Measurements from ENCODE around the gene PIGX. TPM values are rescaled to one million over a fixed set of nuclear protein-coding genes. Genes with fewer than 3 reads are reported as not detected.
A peak's percentile ranks its signal among the peaks of the same experiment; 100 is the strongest.
"Not testable (repeated sequence)": the region's sequence is repeated elsewhere in the genome, so short reads cannot be mapped to it uniquely, and the experiment has no call there.

PIGX gene
- total RNA-seq, 2 experiments from 2014 or later: 43.7 to 47.1 TPM

DNA sequence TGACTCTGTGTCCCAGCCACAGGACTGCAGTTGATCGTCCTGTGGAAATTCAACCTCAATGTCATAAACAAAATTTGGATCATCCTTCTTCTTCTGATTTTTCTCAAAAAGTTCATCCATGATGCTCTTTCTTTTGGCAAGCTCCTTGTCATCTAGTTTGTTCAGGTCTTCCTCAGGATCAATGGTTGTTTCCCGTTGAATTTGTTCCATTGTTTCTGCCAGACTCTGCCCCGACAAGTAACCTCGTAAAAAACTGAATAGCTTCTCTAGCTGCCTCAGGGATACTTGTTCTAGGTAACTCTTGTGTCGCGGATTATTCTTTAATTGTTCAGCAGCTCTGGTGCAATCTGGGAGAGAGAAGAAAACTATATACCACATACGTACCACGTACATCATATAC, 4.6 kb upstream of the PIGX start:
- ATAC-seq (no peak), DNase-seq (no peak)
- no peak overlapping the region for H3K27ac Mint-ChIP-seq
- H3K27me3 Mint-ChIP-seq: no peaks in the 10 kb centered on the region
- H3K4me3 Mint-ChIP-seq: no peak overlapping the region
- H3K36me3 Mint-ChIP-seq (ENCODE audit: low read depth): peaks cover 4% of the 10 kb centered on the region
- CTCF ChIA-PET: interaction anchor here (1.5 to 2.7 kb wide), 3 partner anchors 13 to 99 kb away, joined by 4 to 12 read pairs (median 9); no protein-coding TSS in a partner anchor
- intact Hi-C loops (cut with micrococcal nuclease): no loop called here
- H3K9me3 Mint-ChIP-seq: no peaks in the 10 kb centered on the region
- POLR2A ChIA-PET: interaction anchor here (0.7 to 1.2 kb wide), 3 partner anchors 14 to 73 kb away, joined by 3 to 5 read pairs (median 4); no protein-coding TSS in a partner anchor
- TF ChIP-seq, protein P1, sequence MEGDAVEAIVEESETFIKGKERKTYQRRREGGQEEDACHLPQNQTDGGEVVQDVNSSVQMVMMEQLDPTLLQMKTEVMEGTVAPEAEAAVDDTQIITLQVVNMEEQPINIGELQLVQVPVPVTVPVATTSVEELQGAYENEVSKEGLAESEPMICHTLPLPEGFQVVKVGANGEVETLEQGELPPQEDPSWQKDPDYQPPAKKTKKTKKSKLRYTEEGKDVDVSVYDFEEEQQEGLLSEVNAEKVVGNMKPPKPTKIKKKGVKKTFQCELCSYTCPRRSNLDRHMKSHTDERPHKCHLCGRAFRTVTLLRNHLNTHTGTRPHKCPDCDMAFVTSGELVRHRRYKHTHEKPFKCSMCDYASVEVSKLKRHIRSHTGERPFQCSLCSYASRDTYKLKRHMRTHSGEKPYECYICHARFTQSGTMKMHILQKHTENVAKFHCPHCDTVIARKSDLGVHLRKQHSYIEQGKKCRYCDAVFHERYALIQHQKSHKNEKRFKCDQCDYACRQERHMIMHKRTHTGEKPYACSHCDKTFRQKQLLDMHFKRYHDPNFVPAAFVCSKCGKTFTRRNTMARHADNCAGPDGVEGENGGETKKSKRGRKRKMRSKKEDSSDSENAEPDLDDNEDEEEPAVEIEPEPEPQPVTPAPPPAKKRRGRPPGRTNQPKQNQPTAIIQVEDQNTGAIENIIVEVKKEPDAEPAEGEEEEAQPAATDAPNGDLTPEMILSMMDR (IDR thresholded peaks at IDR 0.05): no peak
- peaks cover 12% of the 10 kb centered on the region for H3K4me1 Mint-ChIP-seq (ENCODE audit: low read depth)

DNA sequence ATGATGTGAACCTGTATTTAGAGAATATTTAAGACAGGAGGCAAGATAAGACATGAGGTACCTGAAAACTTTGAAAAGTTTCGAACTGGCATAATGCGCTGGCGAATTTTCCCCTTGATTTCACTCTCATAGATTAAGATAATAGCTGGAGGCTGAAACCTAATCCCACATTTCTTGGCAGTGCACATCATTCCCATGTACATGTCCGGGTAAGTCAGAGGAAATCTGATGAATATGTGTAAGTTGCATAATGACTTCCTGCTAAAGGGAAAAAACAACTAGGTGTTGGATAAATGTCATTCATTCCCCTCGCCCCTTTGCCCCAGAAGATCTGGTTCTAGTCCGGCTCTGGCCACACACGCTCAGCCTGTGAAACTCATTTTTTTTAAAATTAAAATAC, 3.7 kb upstream of the PIGX start:
- H3K9me3 Mint-ChIP-seq: no peaks in the 10 kb centered on the region
- intact Hi-C loops (cut with micrococcal nuclease): no loop called here
- peaks cover 8% of the 10 kb centered on the region for H3K36me3 Mint-ChIP-seq (ENCODE audit: low read depth)
- no peak overlapping the region for H3K27ac Mint-ChIP-seq
- peaks cover 18% of the 10 kb centered on the region for H3K4me1 Mint-ChIP-seq (ENCODE audit: low read depth)
- no peak overlapping the region for H3K4me3 Mint-ChIP-seq
- POLR2A ChIA-PET: interaction anchor here (1.0 to 1.2 kb wide), 2 partner anchors 14 to 72 kb away, joined by 3 to 5 read pairs; no protein-coding TSS in a partner anchor
- CTCF ChIA-PET: interaction anchor here (1.5 to 2.7 kb wide), 3 partner anchors 14 to 100 kb away, joined by 4 to 12 read pairs (median 9); no protein-coding TSS in a partner anchor
- TF ChIP-seq, protein P1 (IDR thresholded peaks at IDR 0.05): no peak
- no peak for DNase-seq
- H3K27me3 Mint-ChIP-seq: no peaks in the 10 kb centered on the region
- no peak for ATAC-seq

DNA sequence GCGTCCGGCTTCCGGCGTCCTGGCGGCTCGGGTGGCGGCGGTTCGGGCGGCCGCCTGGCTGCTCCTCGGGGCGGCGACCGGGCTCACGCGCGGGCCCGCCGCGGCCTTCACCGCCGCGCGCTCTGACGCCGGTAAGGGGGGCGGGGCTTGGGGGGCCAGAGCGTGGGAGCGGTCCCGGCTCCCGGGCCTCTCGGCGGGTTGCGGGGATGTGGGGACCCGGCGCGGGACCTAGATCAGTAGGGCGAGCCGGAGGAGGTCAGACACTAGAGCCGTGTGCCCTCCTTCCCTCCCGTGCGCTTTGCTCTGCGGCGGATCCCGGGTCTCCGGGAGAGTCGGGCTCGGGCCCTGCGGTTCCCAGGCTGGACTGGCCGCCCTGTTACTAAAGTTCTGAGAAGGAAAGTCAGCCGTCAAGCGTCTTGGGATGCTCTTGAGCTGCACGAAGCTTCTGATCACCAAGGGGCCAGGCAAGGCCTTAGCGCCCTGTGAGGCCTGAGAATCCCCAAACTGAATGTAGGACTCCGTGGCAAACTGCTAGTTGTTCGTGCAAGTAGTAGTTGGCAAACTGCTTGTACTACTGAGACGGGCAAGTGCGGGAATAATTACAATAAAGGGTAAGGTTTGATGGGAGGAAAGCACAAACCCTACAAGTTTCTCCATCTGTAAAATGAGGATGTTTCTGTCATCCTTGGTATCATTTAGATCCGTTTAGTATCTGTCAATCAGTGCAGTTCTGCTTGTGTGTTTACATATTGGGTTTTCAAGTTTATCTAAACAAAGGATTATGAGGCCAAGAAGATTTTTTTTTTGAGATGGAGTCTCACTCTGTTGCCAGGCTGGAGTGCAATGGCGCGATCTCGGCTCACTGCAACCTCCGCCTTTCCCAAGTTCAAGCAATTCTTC, 587 bp downstream of the PIGX start:
- Mint-ChIP-seq H3K27me3 (no peaks in the 10 kb centered on the region), H3K9me3 (no peaks in the 10 kb centered on the region), H3K27ac (peak overlapping the region; percentile 77), H3K4me3 (peak overlapping the region; percentile 78), H3K36me3 (ENCODE audit: low read depth) (peaks cover 5% of the 10 kb centered on the region), H3K4me1 (ENCODE audit: low read depth) (peaks cover 36% of the 10 kb centered on the region)
- DNase-seq (peak; percentile 65), ATAC-seq (peak; percentile 37)
- ChIA-PET CTCF (interaction anchor here (0.9 to 1.1 kb wide), 3 partner anchors 103 to 184 kb away, joined by 3 read pairs; no protein-coding TSS in a partner anchor), POLR2A (interaction anchor here (0.5 to 1.7 kb wide), 8 partner anchors 13 to 367 kb away, joined by 3 to 10 read pairs (median 3); no protein-coding TSS in a partner anchor)
- intact Hi-C loops (cut with micrococcal nuclease): no loop called here
- TF ChIP-seq, protein P1 (IDR thresholded peaks at IDR 0.05): no peak

GRCh38 chr3:196717162-196717561, 5.0 kb downstream of the PIGX start:
- Mint-ChIP-seq H3K36me3 (ENCODE audit: low read depth) (peaks cover 25% of the 10 kb centered on the region), H3K4me1 (ENCODE audit: low read depth) (peaks cover 24% of the 10 kb centered on the region)
- POLR2A ChIA-PET; H3K27ac Mint-ChIP-seq; H3K27me3 Mint-ChIP-seq; ATAC-seq; H3K9me3 Mint-ChIP-seq; H3K4me3 Mint-ChIP-seq; intact Hi-C loops (cut with micrococcal nuclease); DNase-seq: not testable (repeated sequence)
- CTCF ChIA-PET: interaction anchor here (0.9 to 1.2 kb wide), 2 partner anchors 20 to 188 kb away, joined by 4 to 5 read pairs; no protein-coding TSS in a partner anchor

DNA sequence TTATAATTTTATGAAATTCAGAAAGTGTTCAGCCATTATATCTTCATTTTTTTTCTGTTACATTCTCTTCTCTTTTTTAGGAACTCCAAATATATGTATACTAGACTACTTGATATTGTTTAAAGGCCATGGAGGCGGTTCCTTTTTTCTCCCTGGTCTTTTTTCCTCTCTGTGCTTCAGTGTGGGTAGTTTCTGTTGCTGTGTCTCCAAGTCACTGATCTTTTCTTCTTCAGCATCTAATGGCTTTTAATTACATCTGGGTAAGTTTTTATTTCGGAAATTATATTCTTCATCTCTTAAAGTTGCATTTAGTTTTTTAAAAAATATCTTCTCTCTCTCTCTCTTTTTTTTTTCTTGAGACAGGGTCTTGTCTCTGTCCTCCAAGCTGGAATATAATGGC, 8.9 kb downstream of the PIGX start:
- CTCF ChIA-PET: interaction anchor here (1.1 kb wide), 1 partner anchor 19 kb away, joined by 4 read pairs; no protein-coding TSS in a partner anchor
- DNase-seq (no peak), ATAC-seq (no peak)
- H3K4me1 Mint-ChIP-seq (ENCODE audit: low read depth): peaks cover 3% of the 10 kb centered on the region
- no peak overlapping the region for H3K4me3 Mint-ChIP-seq
- POLR2A ChIA-PET: interaction anchor here (1.3 kb wide), 1 partner anchor 15 kb away, joined by 3 read pairs; no protein-coding TSS in a partner anchor
- H3K27ac Mint-ChIP-seq: no peak overlapping the region
- TF ChIP-seq, protein P1 (IDR thresholded peaks at IDR 0.05): no peak
- H3K27me3 Mint-ChIP-seq: no peaks in the 10 kb centered on the region
- intact Hi-C loops (cut with micrococcal nuclease): no loop called here
- H3K36me3 Mint-ChIP-seq (ENCODE audit: low read depth): peaks cover 27% of the 10 kb centered on the region
- no peaks in the 10 kb centered on the region for H3K9me3 Mint-ChIP-seq

All from activated CD8-positive, alpha-beta T cell treated with anti-CD3 and anti-CD28 coated beads for 36 hours (primary cell).